22Rv1 (cell line): Measurements from ENCODE around the gene KCTD2.

ENCODE experiments used
- H3K27ac ChIP-seq: fragments of 450-650 bp; 2 replicates; pipeline ENCODE4 v1.5.1; 2017
- CTCF ChIP-seq: fragments of 450-650 bp; IDR thresholded peaks from 2 replicates; pipeline ENCODE4 v1.5.1; 2017; ENCODE audit warnings: mild to moderate bottlenecking
- ZFX ChIP-seq: fragments of 450-650 bp; IDR thresholded peaks from 2 replicates; pipeline ENCODE4 v1.6.1; 2017; ENCODE audit warnings: antibody characterized with exemption, borderline replicate concordance

The KCTD2 gene

GRCh38 chr17:75048249-75048878, 1.3 kb downstream of the KCTD2 start:
- TF ChIP-seq CTCF = no peak
- no peak for TF ChIP-seq ZFX
- peak overlapping the region; percentile 85 for H3K27ac ChIP-seq

GRCh38 chr17:75049057-75049456, 2.0 kb downstream of the KCTD2 start:
- no peak overlapping the region for H3K27ac ChIP-seq
- TF ChIP-seq CTCF = no peak
- TF ChIP-seq ZFX = no peak

GRCh38 chr17:75049706-75050105, 2.7 kb downstream of the KCTD2 start:
- H3K27ac ChIP-seq = no peak overlapping the region
- TF ChIP-seq ZFX (no peak), CTCF (no peak)

GRCh38 chr17:75051941-75052340, 4.9 kb downstream of the KCTD2 start:
- TF ChIP-seq ZFX (no peak), CTCF (no peak)
- H3K27ac ChIP-seq = no peak overlapping the region

GRCh38 chr17:75059369-75060345, 12.6 kb downstream of the KCTD2 start:
- TF ChIP-seq ZFX = no peak
- TF ChIP-seq CTCF = no peak
- H3K27ac ChIP-seq = no peak overlapping the region

GRCh38 chr17:75060434-75061054, 13.5 kb downstream of the KCTD2 start:
- H3K27ac ChIP-seq = no peak overlapping the region
- no peak for TF ChIP-seq ZFX
- TF ChIP-seq CTCF = no peak

GRCh38 chr17:75061055-75061438, 14.0 kb downstream of the KCTD2 start:
- TF ChIP-seq CTCF (no peak), ZFX (no peak)
- H3K27ac ChIP-seq = no peak overlapping the region
